GM12801 (cell line): ENCODE results near the gene RELL1.

Experiments used
- CTCF ChIP-seq: IDR thresholded peaks from one replicate; pipeline ENCODE4 v1.5.1; 2011; ENCODE audit warnings: control low read depth; ENCODE audit not compliant: insufficient read length; ENCODE audit errors: extremely low read depth

RELL1 gene

GRCh38 chr4:37727635-37728034 is 41.5 kb upstream of the RELL1 start:
- no peak for TF ChIP-seq CTCF

- no peak for TF ChIP-seq CTCF
Measured at GRCh38 chr4:37726666-37727065, 40.5 kb upstream of the RELL1 start.

GRCh38 chr4:37725718-37726117 is 39.5 kb upstream of the RELL1 start:
- TF ChIP-seq CTCF = no peak

GRCh38 chr4:37723067-37723466 is 36.9 kb upstream of the RELL1 start:
- TF ChIP-seq CTCF = no peak

- TF ChIP-seq CTCF = no peak
Measured at GRCh38 chr4:37721995-37722638, 35.9 kb upstream of the RELL1 start.

GRCh38 chr4:37719021-37719420 is 32.8 kb upstream of the RELL1 start:
- no peak for TF ChIP-seq CTCF

- TF ChIP-seq CTCF = no peak
Measured at GRCh38 chr4:37717576-37717975, 31.4 kb upstream of the RELL1 start.
